Upper lobe of left lung (tissue), 4 donors: ENCODE results near the gene SLC6A3.

Experiments
- CTCF ChIP-seq, 6 experiments: fragments of 450-650 bp in 4 of 6; fragments of 200-600 bp in 2 of 6; sonication (generic) in 2 of 6; IDR thresholded peaks; one replicate each; pipeline ENCODE4 v1.5.1; 2016 to 2019; ENCODE audit warnings: antibody characterized with exemption in 6 of 6
- POLR2A ChIP-seq, 4 donors: fragments of 450-650 bp; IDR thresholded peaks; one replicate each; pipeline ENCODE4 v1.5.1; 2016 to 2017; ENCODE audit warnings: antibody characterized with exemption in 4 of 4, mild to moderate bottlenecking in 2 of 4

DNA sequence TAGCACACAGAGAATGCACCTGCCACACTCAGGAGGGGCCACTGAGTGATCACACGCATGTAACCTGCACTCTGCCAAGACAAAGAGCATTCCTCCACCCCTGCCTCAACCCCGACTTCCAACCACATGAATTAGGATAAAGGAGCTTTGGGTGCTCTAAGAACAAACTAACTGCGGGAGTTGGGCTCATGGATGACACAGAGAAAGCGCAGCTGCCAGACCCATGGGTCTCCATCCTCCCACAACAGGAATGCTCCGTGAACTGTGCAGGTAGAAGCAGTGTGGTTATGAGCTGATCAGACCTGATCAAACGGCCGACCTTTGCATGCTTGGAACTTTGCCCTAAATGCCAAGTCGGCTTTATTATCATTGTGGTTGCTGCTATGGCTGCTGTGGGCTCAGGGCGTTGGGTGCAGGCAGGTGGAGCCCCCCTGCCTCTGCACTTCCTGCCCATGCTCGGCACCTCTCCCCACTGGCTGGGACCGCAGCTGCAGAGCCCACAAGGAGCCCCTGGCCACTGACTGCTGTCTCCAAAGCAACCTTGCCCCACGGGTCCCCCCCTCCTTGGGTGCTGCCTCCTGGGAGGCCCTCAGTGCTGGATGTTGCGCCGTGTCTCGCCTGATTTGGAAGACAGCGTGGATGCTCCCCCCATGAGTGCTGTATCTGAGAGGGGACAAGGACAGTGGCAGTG lies 2.6 kb upstream of the SLC6A3 start:
- no peak for TF ChIP-seq POLR2A (IDR thresholded peaks at IDR 0.05)
- TF ChIP-seq CTCF (IDR thresholded peaks at IDR 0.05): no peak
